IMR-90 (cell line): ENCODE measurements around the gene USP17L18. TPM values are rescaled to one million over a fixed set of nuclear protein-coding genes. Genes with fewer than 3 reads are reported as not detected.
"Not testable (repeated sequence)": the region's sequence is repeated elsewhere in the genome, so short reads cannot be mapped to it uniquely, and the experiment has no call there.

Experiments
- ATAC-seq: fragments of 200-7000 bp; cut with Tn5 transposase; 2 replicates; pipeline ENCODE4 v1.9.1; 2020; ENCODE audit warnings: low read depth, mild to moderate bottlenecking, moderate library complexity
- BruUV-seq: library from RNA; stranded (reverse); fragments of 400-500 nt; replicated peaks from 2 replicates; lab custom pipeline; 2021; lab: Mats Ljungman, UMichigan
- CTCF ChIA-PET: fragments of 300-600 bp; formaldehyde crosslinking; extraction: SDS; loops from one replicate; lab custom pipeline; 2021; ENCODE audit warnings: antibody characterized with exemption; lab: Yijun Ruan, JAX
- POLR2A ChIA-PET: fragments of 300-600 bp; sonication (Branson Sonifier 250); formaldehyde crosslinking; loops from one replicate; lab custom pipeline; 2022; ENCODE audit warnings: antibody characterized with exemption; ENCODE audit not compliant: unreplicated experiment; lab: Charles Lee
- DNase-seq: peaks from one replicate; pipeline ENCODE4 v3.0.0; 2013
- H2AFZ ChIP-seq: replicated peaks from 2 replicates; pipeline ENCODE3; 2013; ENCODE audit warnings: low read length, mild to moderate bottlenecking; ENCODE audit not compliant: poor library complexity
- H2AK5ac ChIP-seq: 2 replicates; pipeline ENCODE4 v1.6.1; 2013; ENCODE audit warnings: low read depth, low read length, inconsistent platforms
- H2AK9ac ChIP-seq: replicated peaks from 2 replicates; pipeline ENCODE3; 2013; ENCODE audit warnings: mild to moderate bottlenecking, low read depth, low read length, moderate library complexity; ENCODE audit not compliant: poor library complexity
- H2BK120ac ChIP-seq: 2 replicates; pipeline ENCODE4 v1.6.1; 2013; ENCODE audit warnings: low read depth, low read length, inconsistent platforms
- H2BK15ac ChIP-seq: 3 replicates; pipeline ENCODE4 v1.6.1; 2013; ENCODE audit warnings: low read depth, low read length, inconsistent platforms
- H2BK20ac ChIP-seq: 2 replicates; pipeline ENCODE4 v1.6.1; 2013; ENCODE audit warnings: low read depth, mild to moderate bottlenecking, inconsistent platforms, low read length, moderate library complexity
- H2BK5ac ChIP-seq: 2 replicates; pipeline ENCODE4 v1.6.1; 2013; ENCODE audit warnings: mild to moderate bottlenecking, low read depth, low read length, inconsistent platforms; ENCODE audit not compliant: poor library complexity, severe bottlenecking
- H3K14ac ChIP-seq: replicated peaks from 2 replicates; pipeline ENCODE4 v1.6.1; 2013; ENCODE audit warnings: low read depth, low read length, inconsistent platforms
- H3K18ac ChIP-seq: 2 replicates; pipeline ENCODE4 v1.6.1; 2013; ENCODE audit warnings: low read depth, low read length, control low read depth
- H3K23ac ChIP-seq: 2 replicates; pipeline ENCODE4 v1.6.1; 2013; ENCODE audit warnings: low read depth, low read length, inconsistent platforms
- H3K27ac ChIP-seq: 2 replicates; pipeline ENCODE4 v1.5.1; 2013; ENCODE audit warnings: mild to moderate bottlenecking, control low read depth, low read length; ENCODE audit not compliant: insufficient read depth
- H3K27me3 ChIP-seq: 2 replicates; pipeline ENCODE4 v1.6.1; 2013; ENCODE audit warnings: low read length; ENCODE audit not compliant: control insufficient read depth, insufficient read depth
- H3K36me3 ChIP-seq: 2 replicates; pipeline ENCODE4 v1.6.1; 2013; ENCODE audit warnings: low read length, mixed read lengths; ENCODE audit not compliant: control insufficient read depth, insufficient read depth
- H3K4ac ChIP-seq: 2 replicates; pipeline ENCODE4 v1.6.1; 2013; ENCODE audit warnings: low read depth, low read length, inconsistent platforms
- H3K4me1 ChIP-seq: 2 replicates; pipeline ENCODE4 v1.6.1; 2013; ENCODE audit warnings: low read length, mixed read lengths; ENCODE audit not compliant: control insufficient read depth, insufficient read depth
- H3K4me2 ChIP-seq: 2 replicates; pipeline ENCODE4 v1.6.1; 2013; ENCODE audit warnings: low read depth, mild to moderate bottlenecking, control low read depth, low read length, moderate library complexity
- H3K4me3 ChIP-seq: 2 replicates; pipeline ENCODE4 v1.5.1; 2013; ENCODE audit warnings: low read depth, mild to moderate bottlenecking, control low read depth, low read length, moderate library complexity; ENCODE audit not compliant: insufficient read depth
- H3K56ac ChIP-seq: 2 replicates; pipeline ENCODE4 v1.6.1; 2013; ENCODE audit warnings: low read length, inconsistent platforms; ENCODE audit not compliant: insufficient read depth; ENCODE audit errors: extremely low read depth
- H3K79me1 ChIP-seq, 2 experiments: 2 replicates each; pipeline ENCODE4 v1.6.1; 2013; ENCODE audit warnings: low read length in 2 of 2, inconsistent platforms in 1 of 2, low read depth in 1 of 2
- H3K9ac ChIP-seq: 2 replicates; pipeline ENCODE4 v1.6.1; 2013; ENCODE audit warnings: low read depth, low read length, control low read depth
- H3K9me1 ChIP-seq: 2 replicates; pipeline ENCODE4 v1.6.1; 2013; ENCODE audit warnings: low read length, inconsistent platforms; ENCODE audit not compliant: insufficient read depth
- H3K9me3 ChIP-seq: 2 replicates; pipeline ENCODE4 v1.6.1; 2013; ENCODE audit warnings: low read length; ENCODE audit not compliant: control insufficient read depth, insufficient read depth
- H4K20me1 ChIP-seq: 2 replicates; pipeline ENCODE4 v1.6.1; 2013; ENCODE audit warnings: low read length, inconsistent platforms; ENCODE audit not compliant: insufficient read depth
- H4K5ac ChIP-seq: 2 replicates; pipeline ENCODE4 v1.6.1; 2013; ENCODE audit warnings: mild to moderate bottlenecking, low read depth, low read length, control low read depth
- H4K8ac ChIP-seq, 2 experiments: 2 replicates each; pipeline ENCODE4 v1.6.1; 2013; ENCODE audit warnings: low read depth in 2 of 2, low read length in 2 of 2, control low read depth in 1 of 2, inconsistent platforms in 1 of 2
- H4K91ac ChIP-seq: 2 replicates; pipeline ENCODE4 v1.6.1; 2013; ENCODE audit warnings: low read depth, low read length, inconsistent platforms; ENCODE audit not compliant: insufficient read depth
- WGBS, 2 experiments: methylation state at CpG; one replicate each; pipeline versions ENCODE4 v1.1.5 to v1.1.7; 2013; ENCODE audit warnings: missing lambda C conversion rate in 2 of 2; ENCODE audit not compliant: insufficient read length in 1 of 2; ENCODE audit errors: extremely low coverage in 2 of 2; 5-methylcytosine and 5-hydroxymethylcytosine counted together
- dilution Hi-C: fragments of 300-500 bp; cut with HindIII; formaldehyde crosslinking; loops from one replicate; pipeline ENCODE4 v1.14.3; 2018; ENCODE audit warnings: low sequenced_read_pairs; ENCODE audit not compliant: unreplicated experiment
- in situ Hi-C: fragments of 300-500 bp; cut with MboI; formaldehyde crosslinking; loops from 3 replicates; pipeline ENCODE4 v1.14.3; 2019; ENCODE audit warnings: low sequenced_read_pairs, inconsistent platforms, mixed read lengths
- intact Hi-C: fragments of 100-400 bp; cut with micrococcal nuclease; formaldehyde crosslinking; loops from 2 replicates; pipeline ENCODE4 v1.10.0; 2022
- polyA plus RNA-seq, 3 experiments: library from polyadenylated mRNA; depleted of rRNA; stranded (reverse); fragments of >200 nt; gene quantifications; 2 replicates each; pipeline ENCODE4 v1.2.3, GENCODE V29; 2012; ENCODE audit warnings: low replicate concordance in 1 of 3
- total RNA-seq: library from RNA; depleted of rRNA; stranded (reverse); fragments of >200 nt; gene quantifications from 2 replicates; pipeline ENCODE4 v1.2.3, GENCODE V29; 2012

Gene USP17L18
- total and polyA plus RNA-seq, 2 of the 4 experiments (the other 2 are of a cell fraction), result not detected

DNA sequence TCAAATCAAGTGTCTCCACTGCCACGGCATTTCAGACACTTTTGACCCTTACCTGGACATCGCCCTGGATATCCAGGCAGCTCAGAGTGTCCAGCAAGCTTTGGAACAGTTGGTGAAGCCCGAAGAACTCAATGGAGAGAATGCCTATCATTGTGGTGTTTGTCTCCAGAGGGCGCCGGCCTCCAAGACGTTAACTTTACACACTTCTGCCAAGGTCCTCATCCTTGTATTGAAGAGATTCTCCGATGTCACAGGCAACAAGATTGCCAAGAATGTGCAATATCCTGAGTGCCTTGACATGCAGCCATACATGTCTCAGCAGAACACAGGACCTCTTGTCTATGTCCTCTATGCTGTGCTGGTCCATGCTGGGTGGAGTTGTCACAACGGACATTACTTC, 18.2 kb upstream of the USP17L18 start:
- H2AFZ ChIP-seq, DNase-seq, H3K14ac ChIP-seq, H3K9me1 ChIP-seq, BruUV-seq, H3K4me1 ChIP-seq, H4K20me1 ChIP-seq, H4K5ac ChIP-seq, H3K23ac ChIP-seq, intact Hi-C loops, H2BK5ac ChIP-seq, ATAC-seq, H2AK9ac ChIP-seq, H3K4me3 ChIP-seq, H2BK15ac ChIP-seq, H4K8ac ChIP-seq, H3K9me3 ChIP-seq, H3K4ac ChIP-seq, H2BK120ac ChIP-seq, in situ Hi-C loops, H3K36me3 ChIP-seq, H3K27me3 ChIP-seq, H3K4me2 ChIP-seq, H2AK5ac ChIP-seq, H3K79me1 ChIP-seq, dilution Hi-C loops, CTCF ChIA-PET, H2BK20ac ChIP-seq, H4K91ac ChIP-seq, H3K56ac ChIP-seq, H3K18ac ChIP-seq, H3K27ac ChIP-seq, H3K9ac ChIP-seq, POLR2A ChIA-PET: not testable (repeated sequence)
- WGBS, 2 experiments, result no CpG with 5 or more reads among the region's 8 CpGs

DNA sequence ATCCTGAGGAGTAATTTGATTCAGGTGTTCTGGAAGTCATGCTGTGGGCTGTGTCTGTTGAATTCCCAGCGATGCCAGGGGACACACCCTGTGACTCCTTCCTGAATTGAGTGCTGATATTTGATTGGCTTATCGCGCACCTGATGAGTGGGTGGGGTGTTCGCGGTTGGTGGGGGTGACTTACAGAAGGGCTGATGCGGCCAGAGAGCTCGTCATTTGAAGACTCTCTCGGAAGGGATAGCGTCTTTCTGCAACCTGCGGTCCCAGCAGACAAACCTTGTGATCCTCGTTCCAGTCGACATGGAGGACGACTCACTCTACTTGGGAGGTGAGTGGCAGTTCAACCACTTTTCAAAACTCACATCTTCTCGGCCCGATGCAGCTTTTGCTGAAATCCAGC, 14.3 kb upstream of the USP17L18 start, which contains the start of gene USP17L15:
USP17L15 (plus strand) TSS at position 301 of the 400 bp plus-strand sequence; CDS start at position 301, 0 bp downstream.
- H4K5ac ChIP-seq, H3K79me1 ChIP-seq, dilution Hi-C loops, H3K56ac ChIP-seq, H4K91ac ChIP-seq, H3K36me3 ChIP-seq, DNase-seq, H2BK15ac ChIP-seq, BruUV-seq, H4K20me1 ChIP-seq, H3K18ac ChIP-seq, H3K4me2 ChIP-seq, H2BK120ac ChIP-seq, H3K27me3 ChIP-seq, POLR2A ChIA-PET, intact Hi-C loops, H4K8ac ChIP-seq, H2AFZ ChIP-seq, in situ Hi-C loops, H3K4me3 ChIP-seq, H3K4ac ChIP-seq, H3K27ac ChIP-seq, H3K4me1 ChIP-seq, H2AK5ac ChIP-seq, H3K9me3 ChIP-seq, H3K23ac ChIP-seq, H2BK20ac ChIP-seq, H3K9ac ChIP-seq, H3K14ac ChIP-seq, ATAC-seq, H2BK5ac ChIP-seq, H3K9me1 ChIP-seq, H2AK9ac ChIP-seq, CTCF ChIA-PET: not testable (repeated sequence)
- no CpG with 5 or more reads among the region's 15 CpGs for WGBS, 2 experiments
